ENCODE measurements around the gene SEC11A.

DNA sequence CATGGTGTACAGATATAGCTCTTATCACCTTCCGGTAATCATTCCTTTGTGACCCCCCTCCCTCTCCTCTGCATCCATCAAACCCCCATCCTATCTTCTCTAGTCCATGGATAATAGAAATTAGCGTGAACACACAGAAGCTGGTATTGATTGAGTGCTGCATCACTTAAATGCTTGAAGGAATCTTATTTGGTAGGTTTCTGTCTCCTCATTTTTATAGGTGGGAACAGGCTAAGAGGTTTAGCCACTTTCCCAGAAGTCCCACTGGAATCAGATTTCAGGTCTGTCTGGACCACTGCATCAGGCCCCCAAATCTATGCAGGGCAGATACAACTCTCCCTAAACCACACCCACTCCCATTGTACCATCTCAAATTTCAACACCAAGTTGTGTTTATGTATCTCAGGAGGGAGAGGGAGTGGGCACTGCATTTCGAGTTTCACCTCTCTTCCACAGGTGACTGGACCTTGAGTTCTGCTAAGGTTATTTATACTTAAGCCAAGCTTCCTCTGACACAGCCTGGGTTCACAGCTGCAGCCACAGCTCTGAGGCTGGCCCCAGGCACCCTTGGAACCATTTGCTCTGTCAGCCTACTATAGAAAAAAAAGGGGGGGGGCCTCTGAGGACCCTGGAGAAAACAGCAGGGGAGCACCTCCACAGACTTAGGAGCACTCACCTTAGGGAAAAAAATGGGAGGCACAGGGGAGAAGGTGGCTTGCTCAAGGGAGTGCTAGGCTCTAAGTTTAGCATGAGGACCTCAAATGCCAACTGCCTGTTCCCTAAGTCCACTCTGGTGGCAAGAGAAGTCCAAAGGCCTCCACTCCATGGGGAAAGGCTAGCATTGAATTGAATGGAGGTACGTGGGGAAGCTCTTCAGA lies 55.8 kb downstream of the SEC11A start:
- TF ChIP-seq, protein P1, sequence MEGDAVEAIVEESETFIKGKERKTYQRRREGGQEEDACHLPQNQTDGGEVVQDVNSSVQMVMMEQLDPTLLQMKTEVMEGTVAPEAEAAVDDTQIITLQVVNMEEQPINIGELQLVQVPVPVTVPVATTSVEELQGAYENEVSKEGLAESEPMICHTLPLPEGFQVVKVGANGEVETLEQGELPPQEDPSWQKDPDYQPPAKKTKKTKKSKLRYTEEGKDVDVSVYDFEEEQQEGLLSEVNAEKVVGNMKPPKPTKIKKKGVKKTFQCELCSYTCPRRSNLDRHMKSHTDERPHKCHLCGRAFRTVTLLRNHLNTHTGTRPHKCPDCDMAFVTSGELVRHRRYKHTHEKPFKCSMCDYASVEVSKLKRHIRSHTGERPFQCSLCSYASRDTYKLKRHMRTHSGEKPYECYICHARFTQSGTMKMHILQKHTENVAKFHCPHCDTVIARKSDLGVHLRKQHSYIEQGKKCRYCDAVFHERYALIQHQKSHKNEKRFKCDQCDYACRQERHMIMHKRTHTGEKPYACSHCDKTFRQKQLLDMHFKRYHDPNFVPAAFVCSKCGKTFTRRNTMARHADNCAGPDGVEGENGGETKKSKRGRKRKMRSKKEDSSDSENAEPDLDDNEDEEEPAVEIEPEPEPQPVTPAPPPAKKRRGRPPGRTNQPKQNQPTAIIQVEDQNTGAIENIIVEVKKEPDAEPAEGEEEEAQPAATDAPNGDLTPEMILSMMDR (IDR thresholded peaks at IDR 0.05; ENCODE audit: poor library complexity, severe bottlenecking): no peak
- no peak for TF ChIP-seq EP300 (conservative IDR thresholded peaks at IDR 0.05; ENCODE audit: poor library complexity, severe bottlenecking)
- TF ChIP-seq, protein P2, sequence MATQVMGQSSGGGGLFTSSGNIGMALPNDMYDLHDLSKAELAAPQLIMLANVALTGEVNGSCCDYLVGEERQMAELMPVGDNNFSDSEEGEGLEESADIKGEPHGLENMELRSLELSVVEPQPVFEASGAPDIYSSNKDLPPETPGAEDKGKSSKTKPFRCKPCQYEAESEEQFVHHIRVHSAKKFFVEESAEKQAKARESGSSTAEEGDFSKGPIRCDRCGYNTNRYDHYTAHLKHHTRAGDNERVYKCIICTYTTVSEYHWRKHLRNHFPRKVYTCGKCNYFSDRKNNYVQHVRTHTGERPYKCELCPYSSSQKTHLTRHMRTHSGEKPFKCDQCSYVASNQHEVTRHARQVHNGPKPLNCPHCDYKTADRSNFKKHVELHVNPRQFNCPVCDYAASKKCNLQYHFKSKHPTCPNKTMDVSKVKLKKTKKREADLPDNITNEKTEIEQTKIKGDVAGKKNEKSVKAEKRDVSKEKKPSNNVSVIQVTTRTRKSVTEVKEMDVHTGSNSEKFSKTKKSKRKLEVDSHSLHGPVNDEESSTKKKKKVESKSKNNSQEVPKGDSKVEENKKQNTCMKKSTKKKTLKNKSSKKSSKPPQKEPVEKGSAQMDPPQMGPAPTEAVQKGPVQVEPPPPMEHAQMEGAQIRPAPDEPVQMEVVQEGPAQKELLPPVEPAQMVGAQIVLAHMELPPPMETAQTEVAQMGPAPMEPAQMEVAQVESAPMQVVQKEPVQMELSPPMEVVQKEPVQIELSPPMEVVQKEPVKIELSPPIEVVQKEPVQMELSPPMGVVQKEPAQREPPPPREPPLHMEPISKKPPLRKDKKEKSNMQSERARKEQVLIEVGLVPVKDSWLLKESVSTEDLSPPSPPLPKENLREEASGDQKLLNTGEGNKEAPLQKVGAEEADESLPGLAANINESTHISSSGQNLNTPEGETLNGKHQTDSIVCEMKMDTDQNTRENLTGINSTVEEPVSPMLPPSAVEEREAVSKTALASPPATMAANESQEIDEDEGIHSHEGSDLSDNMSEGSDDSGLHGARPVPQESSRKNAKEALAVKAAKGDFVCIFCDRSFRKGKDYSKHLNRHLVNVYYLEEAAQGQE (IDR thresholded peaks at IDR 0.05; ENCODE audit: borderline replicate concordance): no peak
- TF ChIP-seq POLR2AphosphoS5 (IDR thresholded peaks at IDR 0.05): no peak
- TF ChIP-seq EZH2 (IDR thresholded peaks at IDR 0.05; ENCODE audit: borderline replicate concordance, insufficient read depth, low read length, poor library complexity, severe bottlenecking): no peak
- TF ChIP-seq MXI1 (conservative IDR thresholded peaks at IDR 0.05; ENCODE audit: poor library complexity, severe bottlenecking): no peak
